Omental fat pad (tissue), 4 donors: ENCODE measurements around the gene HDAC9. TPM values are rescaled to one million over a fixed set of nuclear protein-coding genes. Genes with fewer than 3 reads are reported as not detected.

Experiments
- ATAC-seq: fragments of 150-250 bp; one replicate; pipeline ENCODE4 v1.9.1; 2016; ENCODE audit warnings: mild to moderate bottlenecking, moderate library complexity; ENCODE audit not compliant: low FRiP score
- DNase-seq: peaks from one replicate; pipeline ENCODE4 v3.0.0-alpha.2; 2019; ENCODE audit warnings: low spot score
- total RNA-seq, 4 donors: library from RNA; depleted of rRNA; stranded (reverse); fragments of >200 nt; gene quantifications; one replicate each; pipeline ENCODE4 v1.1.0, GENCODE V29; 2016
- TF ChIP-seq, protein P1 (sequence below), 3 donors: fragments of 450-650 bp; IDR thresholded peaks; one replicate each; pipeline ENCODE4 v1.5.1; 2016 to 2017; ENCODE audit warnings: antibody characterized with exemption in 3 of 3, mild to moderate bottlenecking in 3 of 3, moderate library complexity in 2 of 3

HDAC9 gene
- total RNA-seq, 4 donors from 2014 or later = 15.6 to 51.5 (median 24.1) TPM

DNA sequence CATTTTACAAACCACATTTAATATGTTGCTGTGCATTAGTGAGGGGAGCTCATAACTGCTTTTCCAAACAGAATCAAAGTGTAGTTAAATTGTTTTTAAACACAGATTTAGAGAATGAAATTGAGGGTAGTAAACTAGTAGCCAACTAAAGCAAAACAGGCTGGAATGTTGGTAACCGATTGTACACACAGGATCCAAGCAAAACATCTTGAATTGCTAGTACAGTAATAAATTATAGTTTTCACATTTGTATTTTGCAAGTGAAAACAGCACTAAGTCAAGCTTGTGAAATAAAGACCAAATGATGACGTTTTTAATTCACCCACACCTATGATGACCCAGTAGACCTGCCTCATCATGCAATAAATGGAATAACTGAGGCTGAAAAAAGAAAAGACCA is 198.3 kb downstream of the HDAC9 start:
- TF ChIP-seq, protein P1, sequence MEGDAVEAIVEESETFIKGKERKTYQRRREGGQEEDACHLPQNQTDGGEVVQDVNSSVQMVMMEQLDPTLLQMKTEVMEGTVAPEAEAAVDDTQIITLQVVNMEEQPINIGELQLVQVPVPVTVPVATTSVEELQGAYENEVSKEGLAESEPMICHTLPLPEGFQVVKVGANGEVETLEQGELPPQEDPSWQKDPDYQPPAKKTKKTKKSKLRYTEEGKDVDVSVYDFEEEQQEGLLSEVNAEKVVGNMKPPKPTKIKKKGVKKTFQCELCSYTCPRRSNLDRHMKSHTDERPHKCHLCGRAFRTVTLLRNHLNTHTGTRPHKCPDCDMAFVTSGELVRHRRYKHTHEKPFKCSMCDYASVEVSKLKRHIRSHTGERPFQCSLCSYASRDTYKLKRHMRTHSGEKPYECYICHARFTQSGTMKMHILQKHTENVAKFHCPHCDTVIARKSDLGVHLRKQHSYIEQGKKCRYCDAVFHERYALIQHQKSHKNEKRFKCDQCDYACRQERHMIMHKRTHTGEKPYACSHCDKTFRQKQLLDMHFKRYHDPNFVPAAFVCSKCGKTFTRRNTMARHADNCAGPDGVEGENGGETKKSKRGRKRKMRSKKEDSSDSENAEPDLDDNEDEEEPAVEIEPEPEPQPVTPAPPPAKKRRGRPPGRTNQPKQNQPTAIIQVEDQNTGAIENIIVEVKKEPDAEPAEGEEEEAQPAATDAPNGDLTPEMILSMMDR (IDR thresholded peaks at IDR 0.05) = no peak
- no peak for DNase-seq
- no peak for ATAC-seq

DNA sequence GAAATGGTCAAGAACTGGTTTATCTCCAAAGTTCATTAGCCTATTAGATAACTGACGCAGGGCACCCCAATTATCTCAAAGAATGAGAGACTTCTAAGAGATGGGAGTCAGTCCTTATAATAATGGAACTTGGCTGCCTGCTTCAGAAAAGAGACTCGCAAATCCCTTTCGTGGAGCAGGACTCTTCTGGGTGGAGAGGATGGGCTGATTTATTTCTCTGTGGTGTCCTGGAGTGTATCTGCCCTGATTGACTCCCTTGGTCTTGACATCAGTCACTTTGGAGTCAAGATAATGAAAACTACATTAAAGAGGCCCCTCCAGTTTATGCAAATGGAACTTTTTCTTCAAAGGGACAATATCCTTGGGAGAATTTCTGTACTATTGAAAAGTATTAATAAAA is 198.9 kb downstream of the HDAC9 start:
- no peak for DNase-seq
- TF ChIP-seq, protein P1 (IDR thresholded peaks at IDR 0.05) = no peak
- ATAC-seq = no peak

DNA sequence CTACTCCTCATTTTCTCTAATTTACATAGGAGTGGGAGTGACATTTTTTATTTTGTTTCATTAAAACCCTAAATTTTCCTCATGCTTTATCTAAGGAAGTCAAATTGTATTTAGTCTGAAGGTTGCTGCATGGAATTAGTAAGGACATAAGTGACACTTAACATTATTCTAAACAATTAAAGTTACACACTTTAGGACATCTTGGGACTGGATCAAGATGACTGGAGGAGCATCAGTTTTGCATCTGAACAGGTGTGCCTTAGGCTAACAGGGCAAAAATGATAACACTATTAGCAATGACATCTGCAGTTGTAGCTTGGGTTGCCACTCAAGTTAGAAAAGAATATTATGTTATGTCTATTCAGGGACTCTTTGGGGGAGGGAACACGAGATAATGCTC is 199.4 kb downstream of the HDAC9 start:
- ATAC-seq = no peak
- TF ChIP-seq, protein P1 (IDR thresholded peaks at IDR 0.05) = no peak
- DNase-seq = no peak

DNA sequence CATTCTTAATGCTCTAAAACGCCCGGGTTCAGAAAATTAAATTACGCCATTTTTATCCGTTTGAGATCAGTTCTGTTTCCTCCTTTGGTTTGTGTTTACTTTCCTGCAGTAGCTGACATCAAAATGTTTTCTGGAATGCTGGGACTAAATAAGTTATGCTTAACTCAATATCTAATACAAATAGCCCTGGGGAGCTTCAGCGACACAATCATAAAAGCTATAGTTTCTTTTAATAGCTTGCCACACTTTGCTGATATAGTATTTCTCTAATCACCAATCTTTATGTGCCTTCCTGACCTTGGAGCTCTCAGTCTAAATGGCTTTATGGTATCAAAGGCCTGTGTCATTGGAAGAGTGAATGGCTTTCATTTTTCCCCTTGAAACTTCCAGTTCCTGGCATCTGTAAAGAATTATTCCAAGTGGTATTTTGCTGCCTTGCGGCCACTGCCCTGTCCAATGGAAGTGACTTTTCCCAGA is 202.7 kb downstream of the HDAC9 start:
- ATAC-seq = no peak

DNA sequence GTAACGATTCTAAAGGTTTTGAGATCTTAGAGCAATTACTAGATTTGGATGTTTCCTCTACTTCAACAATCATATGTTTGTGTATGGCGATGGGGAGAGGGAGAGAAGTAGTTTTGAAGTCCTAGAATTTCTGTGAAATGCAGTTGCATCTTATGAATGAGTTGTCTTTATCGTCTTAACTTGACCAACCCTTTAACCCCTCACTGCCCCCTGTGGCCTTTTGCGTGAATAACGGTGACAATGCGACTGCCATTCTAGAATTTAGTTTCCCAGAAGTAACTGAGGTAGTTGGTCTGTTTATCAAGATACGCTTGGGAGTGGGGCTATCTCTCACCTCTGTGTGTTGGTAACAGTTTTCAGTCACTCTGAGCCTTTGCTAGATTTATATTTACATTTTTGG is 204.6 kb downstream of the HDAC9 start:
- TF ChIP-seq, protein P1 (IDR thresholded peaks at IDR 0.05) = no peak
- DNase-seq (no peak), ATAC-seq (no peak)

More for the DNA sequence above, 202.7 kb downstream of the HDAC9 start:
- DNase-seq = no peak
- TF ChIP-seq, protein P1 (IDR thresholded peaks at IDR 0.05) = no peak

DNA sequence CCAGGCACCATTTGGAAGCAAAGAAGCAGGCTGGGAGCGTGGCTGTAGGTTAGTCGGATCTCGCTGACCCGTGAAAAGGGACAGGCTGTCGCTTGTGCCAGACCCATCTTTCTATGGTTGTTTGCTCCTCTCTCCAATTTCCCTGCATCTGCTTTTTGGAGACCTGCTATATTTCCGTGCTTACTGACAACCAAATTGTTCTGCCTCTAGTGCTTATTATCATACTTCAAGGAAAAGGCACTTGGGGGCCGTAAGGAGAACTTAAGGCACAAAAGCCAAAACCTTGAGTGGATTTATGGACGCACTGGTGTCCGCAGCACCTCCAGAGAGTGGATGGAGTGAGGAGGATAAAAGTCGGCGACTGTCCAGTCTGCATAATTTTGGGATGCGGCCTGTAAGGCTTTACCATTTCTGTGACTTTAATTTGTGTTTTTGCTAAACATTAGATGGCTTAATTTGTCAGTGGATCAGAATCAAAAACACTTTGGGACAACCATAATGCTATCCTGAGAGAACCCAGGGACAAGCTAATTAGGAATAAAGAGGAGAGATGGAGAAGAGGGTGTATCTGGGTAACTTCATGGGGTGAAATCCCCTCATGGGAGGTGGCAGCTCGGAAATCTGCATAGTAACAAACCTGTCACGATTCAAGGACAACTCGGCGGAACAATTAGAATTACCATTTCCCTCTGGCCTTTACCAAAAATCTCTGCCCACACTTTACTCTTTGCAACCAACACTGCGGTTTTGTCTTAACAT is 206.7 kb downstream of the HDAC9 start:
- TF ChIP-seq, protein P1 (IDR thresholded peaks at IDR 0.05) = no peak
- DNase-seq (no peak), ATAC-seq (no peak)

DNA sequence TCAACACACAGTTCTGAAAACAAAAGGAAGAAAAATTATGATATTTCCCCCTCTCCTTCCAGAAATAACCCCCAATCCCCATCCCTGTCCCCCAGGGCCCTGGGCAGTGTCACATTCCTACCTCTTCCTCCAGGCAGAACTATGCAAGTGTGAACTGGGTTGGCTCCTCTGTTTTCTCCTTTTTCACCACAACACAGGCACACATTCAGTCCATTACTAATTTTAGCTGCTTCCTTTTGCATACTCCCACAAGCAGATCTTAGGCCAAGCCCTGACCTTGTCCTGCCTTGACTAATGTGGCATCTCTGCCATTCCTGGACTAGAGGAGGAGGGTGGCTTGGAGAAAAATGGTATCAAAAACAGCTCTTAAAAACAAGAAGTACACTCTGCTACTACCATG is 208.1 kb downstream of the HDAC9 start:
- ATAC-seq = no peak
- no peak for DNase-seq
- TF ChIP-seq, protein P1 (IDR thresholded peaks at IDR 0.05) = no peak
